Fibroblast of pulmonary artery (primary cell): ENCODE results near the gene MAN2B1.

ENCODE experiments used
- DNase-seq: peaks from one replicate; pipeline ENCODE4 v3.0.0-alpha.2; 2010; ENCODE audit warnings: low read depth
- H3K4me3 ChIP-seq: replicated peaks from 2 replicates; pipeline ENCODE4 v1.5.1; 2011; ENCODE audit warnings: low read depth, mild to moderate bottlenecking, control low read depth, low read length, moderate library complexity
- TF ChIP-seq, protein P1 (sequence below): IDR thresholded peaks from 2 replicates; pipeline ENCODE4 v1.5.1; 2011; ENCODE audit warnings: mild to moderate bottlenecking, control low read depth, low read length, inconsistent platforms; ENCODE audit errors: missing control alignments

Gene MAN2B1

DNA sequence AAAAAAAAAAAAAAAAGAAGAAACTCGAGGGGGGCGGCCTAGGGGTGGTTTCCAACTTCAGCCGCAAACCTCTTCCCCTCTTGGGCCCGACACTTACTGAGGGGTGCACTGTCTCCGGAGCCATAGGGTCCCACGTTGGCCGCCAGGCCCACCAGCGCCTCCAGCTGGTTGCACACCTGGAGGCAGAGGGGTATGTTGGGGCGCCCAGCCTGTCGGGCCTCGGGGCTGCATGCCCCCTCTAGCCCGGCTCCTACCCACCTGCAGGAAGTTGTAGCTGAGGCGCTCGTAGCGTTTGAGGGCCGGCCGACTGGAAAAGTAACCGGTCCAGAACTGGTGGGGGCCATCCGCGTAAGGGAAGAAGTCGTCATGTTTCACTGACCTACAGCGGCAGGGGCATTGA, 8.6 kb downstream of the MAN2B1 start:
- DNase-seq, result no peak
- H3K4me3 ChIP-seq, result no peak overlapping the region
- TF ChIP-seq, protein P1, sequence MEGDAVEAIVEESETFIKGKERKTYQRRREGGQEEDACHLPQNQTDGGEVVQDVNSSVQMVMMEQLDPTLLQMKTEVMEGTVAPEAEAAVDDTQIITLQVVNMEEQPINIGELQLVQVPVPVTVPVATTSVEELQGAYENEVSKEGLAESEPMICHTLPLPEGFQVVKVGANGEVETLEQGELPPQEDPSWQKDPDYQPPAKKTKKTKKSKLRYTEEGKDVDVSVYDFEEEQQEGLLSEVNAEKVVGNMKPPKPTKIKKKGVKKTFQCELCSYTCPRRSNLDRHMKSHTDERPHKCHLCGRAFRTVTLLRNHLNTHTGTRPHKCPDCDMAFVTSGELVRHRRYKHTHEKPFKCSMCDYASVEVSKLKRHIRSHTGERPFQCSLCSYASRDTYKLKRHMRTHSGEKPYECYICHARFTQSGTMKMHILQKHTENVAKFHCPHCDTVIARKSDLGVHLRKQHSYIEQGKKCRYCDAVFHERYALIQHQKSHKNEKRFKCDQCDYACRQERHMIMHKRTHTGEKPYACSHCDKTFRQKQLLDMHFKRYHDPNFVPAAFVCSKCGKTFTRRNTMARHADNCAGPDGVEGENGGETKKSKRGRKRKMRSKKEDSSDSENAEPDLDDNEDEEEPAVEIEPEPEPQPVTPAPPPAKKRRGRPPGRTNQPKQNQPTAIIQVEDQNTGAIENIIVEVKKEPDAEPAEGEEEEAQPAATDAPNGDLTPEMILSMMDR, result no peak

DNA sequence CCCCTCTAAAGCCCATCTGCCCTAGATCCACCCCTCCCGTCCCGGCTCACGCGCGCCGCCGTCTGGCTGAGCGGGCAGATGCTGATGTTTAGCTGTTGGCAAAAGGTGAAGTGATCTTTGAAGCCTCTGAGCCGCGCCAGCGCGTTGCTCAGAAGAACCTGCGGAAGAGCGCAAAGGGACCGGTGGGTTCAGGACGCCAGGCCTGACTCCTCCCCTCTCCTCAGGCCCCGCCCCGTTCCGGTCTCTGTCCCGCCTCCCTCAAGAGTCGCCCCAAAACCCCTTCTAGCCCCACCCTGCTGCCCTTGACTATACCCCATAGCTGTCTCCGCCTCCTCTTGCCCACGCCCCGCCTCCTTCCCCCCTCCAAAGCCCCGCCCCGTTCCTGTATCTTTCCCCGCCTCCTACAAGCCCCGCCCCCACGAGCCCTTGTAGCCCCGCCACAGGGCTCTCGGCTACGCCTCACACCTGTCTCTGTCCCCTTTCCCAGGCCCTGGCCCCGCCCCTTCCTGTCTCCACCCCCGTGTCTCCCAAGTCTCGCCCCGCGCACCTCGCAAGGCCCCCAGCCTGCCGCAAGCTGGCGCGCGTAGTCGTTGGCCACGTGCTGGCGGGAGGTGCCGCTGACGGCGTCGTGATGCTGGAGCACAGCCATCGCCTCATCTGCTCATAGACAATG, 9.5 kb downstream of the MAN2B1 start:
- no peak overlapping the region for H3K4me3 ChIP-seq
- TF ChIP-seq, protein P1, result no peak
- no peak for DNase-seq

DNA sequence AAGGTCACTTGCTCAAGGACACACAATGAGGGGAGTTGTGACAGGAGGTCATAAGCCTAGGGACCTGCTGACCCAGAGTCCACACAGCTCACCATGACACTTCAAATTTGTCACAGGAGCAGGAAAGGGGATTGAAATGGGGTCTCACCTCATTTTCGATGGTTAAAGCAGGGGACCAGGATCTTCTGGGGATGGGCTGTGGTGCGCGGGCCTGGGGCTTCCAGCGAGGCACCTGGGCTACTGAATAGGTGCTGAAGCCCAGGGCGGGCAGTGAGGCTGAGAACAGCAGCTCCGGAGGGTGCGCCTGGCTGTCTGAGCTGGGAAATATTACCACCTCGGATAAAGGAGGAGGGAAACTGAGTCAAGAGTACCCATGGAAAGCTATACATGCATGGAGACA, 11.0 kb downstream of the MAN2B1 start:
- DNase-seq, result no peak
- TF ChIP-seq, protein P1, result no peak
- H3K4me3 ChIP-seq, result no peak overlapping the region

DNA sequence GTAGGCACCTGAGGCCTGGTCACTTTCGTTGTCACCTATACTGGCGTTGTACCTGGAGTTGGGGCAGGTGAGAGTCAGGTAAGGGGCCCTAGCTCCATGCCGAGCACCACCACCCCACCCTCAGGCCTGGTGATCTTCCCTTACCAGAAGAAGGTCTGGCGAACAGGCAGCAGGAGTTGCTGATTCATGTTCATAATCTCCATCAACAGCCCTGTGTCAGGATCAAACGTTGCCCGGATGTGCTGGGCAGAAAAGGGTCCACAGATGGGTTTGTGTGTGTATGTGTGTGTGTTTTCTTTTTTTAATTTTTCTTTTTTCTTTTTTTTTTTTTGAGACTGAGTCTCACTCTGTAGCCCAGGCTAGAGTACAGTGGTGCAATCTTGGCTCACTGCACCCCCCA, 14.3 kb downstream of the MAN2B1 start:
- TF ChIP-seq, protein P1, result no peak
- DNase-seq, result no peak
- no peak overlapping the region for H3K4me3 ChIP-seq

DNA sequence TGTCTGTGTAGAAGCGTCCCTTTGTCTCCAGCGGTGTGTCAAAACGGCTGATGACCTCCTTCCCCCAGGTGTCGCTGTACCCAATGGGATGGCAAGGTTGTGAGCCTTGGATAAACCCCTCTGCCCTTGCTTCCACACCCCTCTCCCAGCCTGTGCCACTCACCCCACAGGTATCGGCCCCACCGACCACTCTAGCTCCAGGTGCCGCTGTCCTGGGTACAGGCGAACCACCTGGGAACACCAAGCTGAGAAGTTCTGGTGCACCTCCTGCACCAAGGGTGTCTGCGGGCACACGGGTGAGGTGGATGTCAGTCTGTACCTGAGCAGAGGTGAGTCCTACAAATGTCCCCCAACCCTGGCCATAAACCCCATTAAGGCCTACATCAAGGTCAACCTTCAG, 16.6 kb downstream of the MAN2B1 start:
- TF ChIP-seq, protein P1, result no peak
- no peak for DNase-seq
- no peak overlapping the region for H3K4me3 ChIP-seq

DNA sequence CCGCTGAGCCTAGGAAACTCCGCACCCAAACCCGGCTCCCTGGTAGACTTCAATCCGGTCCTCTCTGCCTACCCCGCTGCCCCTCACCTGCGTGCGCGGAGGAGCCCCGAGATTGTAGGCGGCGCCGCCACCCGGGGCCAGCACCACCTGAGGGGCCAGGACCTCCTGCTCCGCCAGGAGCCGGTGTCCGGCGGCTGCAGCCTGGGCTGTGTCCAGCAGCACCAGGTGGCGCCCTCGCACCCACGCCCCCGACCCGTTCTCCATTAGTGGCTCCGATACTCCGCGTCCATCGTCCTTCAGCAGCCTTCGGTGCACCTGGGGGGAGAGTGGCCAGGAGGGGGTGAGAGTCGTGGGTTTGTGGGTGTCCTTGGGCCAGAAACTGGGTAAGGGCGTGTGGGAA, 18.5 kb downstream of the MAN2B1 start:
- no peak for DNase-seq
- H3K4me3 ChIP-seq, result peak overlapping the region; percentile 9
- TF ChIP-seq, protein P1, result peak; percentile 22

DNA sequence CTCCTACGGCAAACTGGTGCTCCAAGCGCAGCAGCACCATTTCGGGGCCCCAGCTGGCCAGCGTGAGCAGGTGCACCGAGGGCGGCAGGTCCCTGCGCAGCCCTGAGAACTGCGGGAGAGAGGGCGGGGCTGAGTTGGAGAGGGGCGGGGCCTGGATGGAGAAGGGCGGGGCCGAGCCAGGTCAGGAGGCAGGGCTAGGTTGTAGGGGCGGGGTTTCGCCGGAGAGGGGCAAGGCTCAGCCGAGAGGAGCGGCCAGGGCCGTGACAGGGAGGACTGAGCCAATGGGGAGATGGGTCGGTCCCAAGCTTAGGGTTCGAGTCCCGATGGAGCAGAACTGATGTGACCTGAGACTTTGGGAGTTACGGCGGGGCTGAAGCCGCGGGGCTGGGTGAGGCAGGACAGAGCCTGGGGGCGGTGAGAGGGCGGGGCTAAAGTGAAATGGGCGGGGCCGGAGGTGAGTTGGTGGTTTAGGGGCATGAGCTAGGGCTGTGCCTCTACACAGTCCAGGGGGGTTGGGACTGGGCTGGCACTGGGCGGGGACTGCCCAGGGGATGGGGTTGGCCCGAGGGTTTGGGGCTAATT, 19.0 kb downstream of the MAN2B1 start:
- TF ChIP-seq, protein P1, result no peak
- DNase-seq, result peak; percentile 46
- peak overlapping the region; percentile 9 for H3K4me3 ChIP-seq
